DMS53 treated with DMSO at 0.1 percent for 48 hours (cell line): ENCODE results near the gene KDM4C.

ENCODE experiments used
- DNase-seq: peaks from one replicate; lab custom pipeline; 2025; ENCODE audit not compliant: unreplicated experiment; lab: John Stamatoyannopoulos, UW

Gene KDM4C

DNA sequence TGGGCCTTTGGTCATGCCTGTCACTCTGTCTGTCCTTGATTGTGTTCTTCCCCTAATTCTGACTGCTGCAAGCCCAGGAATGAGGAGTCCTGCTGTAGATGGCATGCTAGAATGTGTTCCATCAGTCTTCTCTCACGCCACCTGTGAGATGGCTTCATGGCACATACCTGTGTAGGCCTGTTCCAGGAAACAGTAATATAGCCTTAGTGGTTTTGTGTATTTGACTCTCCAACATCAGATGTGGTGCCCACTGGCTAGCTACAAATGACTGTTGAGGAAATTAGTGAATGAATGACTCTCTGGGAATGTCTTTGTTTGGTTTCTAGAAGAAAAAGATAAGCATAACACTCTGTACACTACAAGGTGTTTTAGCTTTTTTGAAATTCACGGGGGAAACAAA, 367.5 kb downstream of the KDM4C start:
- DNase-seq, result no peak

DNA sequence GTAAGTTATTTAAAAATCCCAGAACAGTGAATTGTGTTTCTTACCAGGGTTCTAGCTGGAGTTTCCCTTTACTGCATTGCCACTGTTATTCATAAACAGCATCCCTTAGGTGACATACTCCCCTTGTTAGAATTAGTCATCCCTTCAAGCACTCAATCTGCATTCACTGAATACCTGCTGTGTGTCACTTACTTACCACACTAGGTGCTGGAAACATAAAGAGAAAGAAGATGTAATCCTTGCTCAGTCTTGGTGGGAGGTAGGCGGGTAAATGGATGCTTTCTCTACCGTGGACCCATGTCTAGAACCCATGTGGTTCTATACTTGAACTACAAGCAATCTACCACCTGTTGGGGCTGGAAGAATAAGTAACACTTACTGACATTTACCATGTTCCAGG, 371.6 kb downstream of the KDM4C start:
- no peak for DNase-seq

DNA sequence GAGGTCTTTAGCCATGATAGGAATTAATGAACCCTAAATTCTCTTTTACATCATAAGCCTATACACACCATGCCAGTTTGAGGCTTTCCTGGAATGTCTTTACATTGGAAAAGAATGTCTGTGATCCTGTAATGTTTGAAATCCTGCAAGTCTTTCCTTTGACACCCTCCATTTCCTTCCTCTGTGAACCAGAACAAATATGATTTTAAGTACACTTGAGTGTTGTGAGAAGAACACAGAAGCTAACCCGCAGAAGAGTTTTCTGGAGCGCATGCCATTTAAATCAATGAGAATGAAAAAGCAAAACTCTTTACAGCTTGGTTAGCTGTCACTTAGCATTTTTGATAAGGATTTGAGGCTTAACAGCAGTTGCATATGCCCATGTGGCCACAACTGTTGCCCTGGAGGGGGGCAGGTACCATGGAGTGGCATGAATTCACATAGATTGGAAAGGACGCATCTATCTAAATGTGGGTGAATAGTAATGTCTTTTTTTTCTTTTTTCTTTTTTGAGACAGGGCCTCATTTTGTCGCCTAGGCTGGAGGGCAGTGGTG, 372.6 kb downstream of the KDM4C start:
- DNase-seq, result no peak

DNA sequence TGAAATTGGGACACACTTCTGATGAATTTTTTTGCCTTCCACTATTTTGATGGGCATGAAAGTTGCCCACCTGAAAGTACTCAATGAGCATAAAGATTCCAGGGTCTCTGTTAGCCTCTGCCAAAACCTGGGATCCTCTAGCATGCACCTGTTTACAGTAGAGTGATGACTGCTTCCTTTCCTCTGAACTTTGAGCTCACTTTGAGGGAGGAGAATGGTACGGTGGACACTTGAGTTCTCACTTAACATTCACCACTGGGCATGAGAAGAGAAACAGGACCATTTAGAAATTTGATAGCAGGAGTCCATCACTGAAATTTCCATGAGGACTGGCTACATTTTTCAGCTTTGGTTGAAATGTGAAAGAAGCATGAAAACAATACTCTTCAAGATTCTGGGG, 374.8 kb downstream of the KDM4C start:
- DNase-seq, result no peak

GRCh38 chr9:7135735-7136134, 378.0 kb downstream of the KDM4C start:
- no peak for DNase-seq

- DNase-seq, result no peak
Measured at GRCh38 chr9:7137040-7137439, 379.3 kb downstream of the KDM4C start.

DNA sequence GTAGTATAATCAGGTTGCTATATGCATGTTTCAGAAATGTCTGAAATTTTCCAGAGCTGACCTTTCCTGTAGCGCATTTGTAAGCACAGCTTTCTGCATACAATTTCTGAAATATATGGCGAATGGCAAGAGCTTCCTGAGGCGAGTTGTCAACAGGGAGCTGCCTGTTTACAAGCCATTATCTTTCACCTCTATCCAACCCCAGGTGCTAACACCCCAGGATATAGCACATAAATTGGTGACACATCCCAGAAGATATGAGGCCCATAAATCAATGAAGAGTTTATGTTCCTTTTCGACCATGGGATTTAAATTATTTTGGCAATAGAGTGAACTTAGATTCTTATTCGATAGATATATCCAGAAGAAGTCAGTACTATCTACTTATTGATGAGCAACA, 379.8 kb downstream of the KDM4C start:
- DNase-seq, result no peak

- no peak for DNase-seq
Measured at GRCh38 chr9:7139886-7140285, 382.1 kb downstream of the KDM4C start.

DNA sequence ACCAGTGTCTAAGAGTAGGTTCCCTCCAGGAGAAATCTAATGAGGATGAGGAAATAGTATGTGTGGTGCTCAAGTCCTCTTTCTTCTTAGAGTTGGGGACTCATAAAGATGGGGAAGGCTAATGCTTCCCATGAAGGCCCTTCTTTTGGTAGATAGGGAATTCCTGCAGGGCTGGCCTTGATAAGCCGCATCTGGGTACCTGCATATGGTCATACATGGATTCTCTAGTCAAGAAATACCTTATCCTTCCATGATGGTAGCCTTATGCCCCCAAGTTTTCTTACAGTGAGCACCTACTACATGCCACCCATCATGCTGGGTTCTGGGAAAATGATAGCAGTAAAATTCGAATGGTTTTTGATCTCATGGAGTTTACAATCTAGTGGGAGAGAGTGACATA, 382.6 kb downstream of the KDM4C start:
- no peak for DNase-seq

DNA sequence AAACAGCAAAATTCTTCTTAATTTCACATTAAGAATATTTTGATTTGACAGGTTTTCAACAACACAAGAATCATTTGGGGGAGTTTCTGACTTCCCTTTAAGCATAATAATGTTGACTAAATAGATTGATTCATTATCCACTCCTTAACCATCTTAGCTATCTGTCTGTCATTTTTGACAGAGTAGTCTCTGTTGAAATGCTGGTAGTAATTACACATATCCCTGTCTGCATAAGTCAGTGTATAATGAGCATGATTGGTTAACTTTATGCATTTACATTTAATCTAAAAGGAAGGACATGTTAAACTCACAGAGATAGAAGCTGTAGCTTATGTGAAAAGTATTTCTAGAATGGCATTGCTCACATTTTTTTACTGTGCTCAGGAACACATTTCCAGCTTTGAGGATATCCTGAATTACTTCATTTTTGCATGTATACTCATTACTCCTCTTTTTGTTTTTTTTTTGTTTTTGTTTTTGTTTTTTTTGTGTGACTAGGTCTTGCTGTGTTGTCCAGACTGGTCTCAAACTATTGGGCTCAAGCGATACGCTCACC, 385.9 kb downstream of the KDM4C start:
- DNase-seq, result no peak

DNA sequence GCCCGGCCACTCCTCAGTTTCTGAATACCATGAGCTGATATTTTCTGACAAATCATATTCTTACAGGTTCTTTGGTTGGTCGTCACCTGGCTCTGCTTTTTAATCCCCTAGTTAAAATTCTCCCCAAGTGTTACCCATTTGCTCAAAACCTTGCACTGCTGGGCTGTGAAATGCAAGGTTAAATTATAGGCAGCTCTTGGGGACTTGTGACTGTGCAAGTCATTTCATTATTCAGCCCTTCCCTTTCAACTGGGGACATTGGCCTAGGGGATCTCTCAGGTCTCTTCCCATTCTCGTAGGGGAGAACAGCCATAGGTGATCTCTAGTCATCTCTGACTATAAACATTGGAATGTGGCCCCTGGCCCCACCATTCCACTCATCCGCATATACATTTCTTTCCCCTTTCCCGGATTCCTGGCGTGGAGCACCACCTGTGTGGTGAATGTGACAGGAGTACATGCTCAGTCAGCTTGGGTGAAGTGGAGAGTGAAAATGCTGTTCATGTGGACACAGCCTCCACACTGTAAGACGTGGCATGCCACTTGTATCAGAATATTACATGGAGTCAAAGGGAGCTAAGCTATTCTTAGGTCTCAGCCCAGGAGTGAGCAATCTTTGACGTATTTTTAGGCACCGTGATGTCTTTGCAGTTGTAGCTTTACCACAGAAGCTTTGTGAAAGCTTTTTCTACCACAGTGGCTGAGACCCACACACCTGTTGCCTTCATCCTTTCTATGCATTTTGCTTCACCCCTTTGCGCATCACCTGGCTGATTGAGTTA, 386.7 kb downstream of the KDM4C start:
- no peak for DNase-seq

DNA sequence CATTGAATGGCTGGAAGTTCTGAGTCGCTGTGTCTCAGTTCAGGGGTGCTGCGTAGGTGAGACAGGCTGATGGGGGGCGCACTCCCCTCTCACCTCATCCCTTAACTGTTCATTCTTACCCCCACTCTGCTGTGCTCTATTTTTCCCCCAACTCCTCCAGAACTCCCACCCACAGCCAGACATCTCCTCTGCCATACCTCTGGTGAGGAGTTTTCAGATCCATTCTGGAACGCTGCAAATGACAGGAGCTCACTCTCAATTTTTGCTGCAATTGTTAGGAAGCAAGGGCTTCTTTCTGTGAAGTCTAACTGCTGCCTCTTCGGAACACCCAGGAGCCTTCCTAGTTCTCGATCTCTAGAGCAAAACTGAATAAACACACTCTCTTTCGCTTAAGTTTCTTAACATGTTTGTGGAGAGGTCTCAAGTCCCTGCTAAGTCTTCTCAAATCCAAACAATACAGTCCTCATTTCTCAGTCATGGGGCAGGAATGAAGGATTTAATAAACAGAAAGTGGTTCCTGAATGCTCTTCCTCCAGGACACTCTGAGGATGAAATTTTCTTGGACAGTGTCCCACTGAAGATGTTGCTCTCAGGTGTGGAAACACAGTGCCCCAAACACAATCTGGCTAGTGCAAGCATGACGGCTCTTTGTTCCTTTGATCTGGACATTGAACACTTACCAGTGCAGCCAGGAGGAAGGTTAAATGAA, 387.7 kb downstream of the KDM4C start:
- DNase-seq, result no peak

GRCh38 chr9:7146582-7146981, 388.8 kb downstream of the KDM4C start:
- no peak for DNase-seq

DNA sequence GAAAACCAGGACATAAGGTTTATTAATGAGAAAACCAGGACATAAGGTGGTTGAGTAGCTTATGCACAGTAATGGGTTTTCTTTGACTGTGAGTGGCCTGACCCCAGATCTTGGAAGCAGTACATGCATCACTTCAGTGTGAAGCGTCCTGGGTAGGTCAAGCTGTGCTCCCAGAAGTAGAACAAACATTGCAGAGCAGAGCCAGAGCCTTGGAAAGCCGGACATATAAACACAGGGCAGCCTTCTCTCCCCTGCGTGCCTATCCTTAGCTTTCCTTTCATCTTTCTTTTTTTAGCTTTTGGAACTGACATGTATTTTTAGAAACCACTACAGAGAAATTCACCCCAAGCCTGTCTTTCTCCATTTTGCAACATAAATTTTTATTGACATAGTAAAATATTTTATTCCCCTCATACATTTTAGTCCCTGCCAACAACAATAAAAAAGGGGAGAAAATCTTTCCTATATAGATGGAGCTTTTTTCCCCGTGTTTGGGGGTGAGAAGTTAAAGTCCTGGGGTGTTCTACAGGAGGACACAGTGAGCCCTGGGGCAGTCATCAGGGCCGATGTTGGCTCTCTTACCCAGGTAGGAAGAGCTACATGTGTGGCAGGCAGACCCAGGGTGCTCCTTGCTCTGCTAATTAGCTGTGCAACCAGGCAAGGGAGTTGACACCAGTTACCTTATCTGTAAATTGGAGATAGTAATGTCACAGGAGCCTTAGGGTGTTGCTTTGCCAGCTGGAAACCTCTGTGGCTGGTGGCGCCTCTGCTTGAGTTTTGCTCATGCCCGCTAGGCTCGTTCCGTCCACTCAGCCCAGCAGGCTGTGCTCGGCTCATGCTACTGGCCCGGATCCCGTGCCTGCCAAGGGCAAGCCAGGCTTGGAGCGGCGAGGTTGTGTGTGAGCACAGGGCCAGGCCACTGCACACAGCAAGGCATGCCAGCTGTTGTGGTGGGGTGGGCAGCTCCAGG, 389.6 kb downstream of the KDM4C start:
- no peak for DNase-seq

DNA sequence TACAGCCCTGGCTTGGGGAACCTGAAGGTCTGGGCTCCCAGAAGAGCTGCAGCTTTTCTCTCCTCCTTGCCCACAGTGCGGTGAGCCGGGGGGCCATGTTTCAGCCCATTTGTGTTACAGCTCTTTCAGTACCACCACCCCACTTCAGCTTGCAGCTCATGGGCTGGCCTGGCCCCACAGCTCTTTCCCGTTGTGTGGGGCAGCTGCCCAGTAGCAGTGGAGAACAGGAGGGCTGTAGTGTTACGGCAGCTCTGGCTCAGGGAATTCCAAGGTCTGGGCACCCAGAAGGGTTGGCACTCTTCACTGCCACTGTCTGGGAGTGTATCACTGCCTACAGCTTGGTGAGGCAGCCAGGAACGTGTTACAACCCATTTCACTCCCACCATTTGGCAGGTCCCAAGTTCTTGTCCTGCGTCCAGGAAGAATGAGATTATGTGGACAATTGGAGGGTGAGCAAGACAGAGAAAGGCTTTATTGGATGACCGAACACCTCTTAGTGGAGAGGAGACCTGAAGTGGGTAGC, 390.5 kb downstream of the KDM4C start:
- DNase-seq, result no peak

DNA sequence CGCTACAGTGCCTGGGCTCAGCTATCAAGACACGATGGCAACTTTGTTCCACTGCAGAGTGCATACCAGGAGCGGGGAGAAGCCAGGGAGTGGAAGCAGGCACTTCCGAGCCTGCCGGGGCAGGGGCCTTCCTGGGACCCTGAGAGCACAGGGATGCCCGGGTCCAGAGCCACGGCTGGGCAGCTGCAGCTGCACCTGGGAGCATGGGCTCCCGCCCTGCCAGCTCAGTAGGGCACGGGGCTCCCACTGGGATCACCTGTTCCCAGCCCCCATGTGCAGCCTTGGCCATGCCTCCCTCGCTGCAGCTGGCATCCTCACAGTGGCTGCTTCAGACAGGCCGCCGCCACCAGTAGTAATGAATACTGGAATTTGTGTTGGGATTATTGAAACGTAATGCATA, 391.5 kb downstream of the KDM4C start:
- DNase-seq, result no peak

- no peak for DNase-seq
Measured at GRCh38 chr9:7150153-7150890, 392.5 kb downstream of the KDM4C start.

DNA sequence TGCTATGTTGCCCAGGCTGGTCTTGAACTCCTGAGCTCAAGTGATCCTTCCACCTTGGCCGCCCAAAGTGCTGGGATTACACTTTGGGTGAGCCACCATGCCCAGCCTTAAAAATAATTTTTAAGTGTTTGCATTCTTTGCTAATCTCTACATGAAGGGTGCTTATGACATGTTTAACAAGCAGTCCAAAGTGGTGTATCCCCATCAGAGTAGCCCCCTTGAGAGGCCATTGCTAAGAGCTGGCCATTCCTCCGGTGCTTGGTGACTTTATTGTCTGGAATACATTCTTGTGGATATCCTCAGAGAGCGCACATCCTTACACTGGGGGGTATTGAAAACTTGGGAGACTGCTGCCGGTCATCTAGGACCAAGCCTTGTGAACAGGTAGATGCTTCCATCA, 395.4 kb downstream of the KDM4C start:
- DNase-seq, result no peak

- no peak for DNase-seq
Measured at GRCh38 chr9:7153566-7153965, 395.8 kb downstream of the KDM4C start.

DNA sequence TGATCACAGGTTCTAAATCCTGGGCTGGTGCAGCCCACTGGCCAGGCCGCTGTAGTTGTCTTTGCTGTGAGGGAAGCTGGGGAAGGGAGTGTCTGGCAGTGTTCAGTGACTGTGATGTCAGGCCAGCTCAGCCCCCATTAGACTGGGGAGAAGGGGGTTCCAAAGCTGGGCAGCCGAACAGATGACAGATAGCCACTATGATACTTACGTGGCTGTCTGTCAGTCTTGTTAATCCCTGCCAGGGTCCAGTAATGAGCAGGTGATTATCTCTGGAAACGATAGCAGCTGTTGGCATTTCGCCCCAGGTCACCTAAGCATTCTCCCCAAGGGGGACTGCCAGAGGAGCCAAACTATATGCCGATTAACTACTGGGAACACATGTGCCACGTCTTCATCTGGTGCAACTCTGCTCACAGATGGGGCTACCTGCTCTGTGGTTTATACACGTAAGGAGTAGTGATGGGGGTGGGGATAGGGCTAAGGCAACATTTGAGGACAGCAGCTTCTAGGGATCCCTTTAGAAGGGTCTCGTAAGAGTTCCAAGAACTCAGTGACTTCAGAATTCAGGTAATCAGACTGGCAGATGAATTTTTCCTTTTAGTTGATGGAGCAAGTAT, 396.3 kb downstream of the KDM4C start:
- no peak for DNase-seq
